NCI-H187 (cell line): ENCODE results near the gene RFX3.

Experiments
- DNase-seq, 2 experiments: peaks; one replicate each; lab custom pipeline; 2025; lab: John Stamatoyannopoulos, UW

Gene RFX3

DNA sequence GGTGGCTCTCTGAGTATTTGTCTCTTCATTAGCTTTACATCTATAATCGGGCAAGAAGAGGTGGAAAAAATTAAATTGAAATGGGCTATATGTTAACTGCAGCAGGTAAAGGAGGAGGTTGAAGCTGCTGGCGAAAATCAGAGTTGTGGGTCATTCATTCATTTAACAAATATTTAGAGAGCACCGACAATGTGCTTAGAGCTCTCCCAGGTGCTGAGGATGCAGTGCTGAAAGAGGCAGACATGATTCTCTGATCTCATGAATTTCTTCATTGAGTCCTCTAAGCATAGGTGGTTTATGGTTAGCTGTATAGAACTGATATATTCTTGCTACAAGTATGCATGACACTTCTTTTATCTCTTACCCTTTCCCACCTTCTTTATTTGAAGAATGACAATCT lies 243.4 kb downstream of the RFX3 start:
- DNase-seq, result no peak

DNA sequence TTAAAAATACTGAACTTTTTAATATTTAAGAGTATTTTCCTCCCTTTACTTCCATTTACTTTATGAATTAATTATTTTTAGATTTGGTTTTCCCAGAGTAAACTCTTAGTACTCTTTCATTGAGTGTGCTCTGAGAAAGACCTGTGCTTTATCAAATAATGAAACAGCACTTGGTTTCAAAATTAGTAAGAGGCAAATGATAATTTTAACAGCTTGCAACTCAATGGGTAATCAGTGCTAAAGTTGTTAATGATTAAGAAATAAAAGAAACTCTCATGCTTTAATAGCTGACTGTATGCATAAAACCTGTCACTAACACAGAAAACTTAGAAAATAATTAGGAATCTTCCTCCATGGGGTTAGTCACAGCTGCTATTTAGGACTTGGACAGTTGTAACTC lies 244.4 kb downstream of the RFX3 start:
- no peak for DNase-seq

DNA sequence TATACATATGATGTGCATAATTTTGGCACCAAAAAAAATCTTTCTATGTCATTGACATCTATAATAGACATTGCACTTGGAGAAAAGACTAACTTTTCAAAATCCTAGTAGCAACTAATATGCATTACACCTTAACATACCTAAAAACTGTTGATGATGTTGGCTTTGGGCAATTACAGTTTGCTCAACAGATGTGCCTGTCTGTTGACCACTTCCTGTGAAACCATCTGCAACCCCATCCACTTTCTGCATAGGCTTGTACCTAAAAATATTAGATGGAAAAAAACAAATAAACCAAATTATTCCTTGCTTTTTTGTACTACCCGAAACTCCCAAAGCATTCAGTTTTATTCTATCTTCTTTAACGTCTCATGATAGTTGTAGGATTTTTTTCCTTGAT lies 248.6 kb downstream of the RFX3 start:
- DNase-seq, result no peak

DNA sequence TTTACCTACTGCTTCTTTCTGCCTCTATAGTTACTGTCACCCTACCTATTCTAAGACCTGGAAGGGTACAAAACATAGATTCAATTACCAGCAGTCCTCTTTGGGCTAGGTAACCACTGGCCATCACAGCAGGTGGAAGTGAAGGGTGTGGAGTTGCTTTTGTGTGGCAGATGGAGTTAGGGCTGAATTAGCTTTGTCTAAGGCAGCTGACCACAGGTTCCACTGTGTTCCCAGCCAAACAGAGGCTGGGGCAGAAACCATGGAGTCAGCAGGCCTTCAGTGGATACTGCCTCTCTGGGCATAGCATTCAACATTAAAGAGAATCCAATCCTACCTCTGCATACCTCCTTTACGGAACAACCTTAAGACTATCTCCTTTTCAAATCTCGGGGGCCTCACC lies 254.2 kb downstream of the RFX3 start:
- DNase-seq, result no peak

DNA sequence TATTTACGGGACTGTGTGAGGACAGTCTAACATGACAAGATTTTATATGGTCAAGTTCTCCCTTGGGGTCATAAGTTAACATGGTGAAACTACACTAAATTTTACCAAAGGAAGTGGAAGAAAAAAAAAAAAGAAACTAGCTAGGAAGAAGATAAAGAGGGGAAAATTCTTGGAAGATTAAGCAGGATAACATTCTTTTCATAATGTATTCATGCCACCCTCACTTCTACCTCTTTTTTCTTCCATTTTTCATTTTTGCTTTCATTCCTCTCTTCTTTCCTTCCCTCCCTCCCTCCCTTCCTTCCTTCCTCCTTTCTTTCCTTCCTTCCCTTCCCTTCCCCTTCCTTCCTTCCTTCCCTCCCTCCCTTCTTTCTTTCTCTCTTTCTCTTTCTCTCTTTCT lies 254.6 kb downstream of the RFX3 start:
- DNase-seq, result no peak

DNA sequence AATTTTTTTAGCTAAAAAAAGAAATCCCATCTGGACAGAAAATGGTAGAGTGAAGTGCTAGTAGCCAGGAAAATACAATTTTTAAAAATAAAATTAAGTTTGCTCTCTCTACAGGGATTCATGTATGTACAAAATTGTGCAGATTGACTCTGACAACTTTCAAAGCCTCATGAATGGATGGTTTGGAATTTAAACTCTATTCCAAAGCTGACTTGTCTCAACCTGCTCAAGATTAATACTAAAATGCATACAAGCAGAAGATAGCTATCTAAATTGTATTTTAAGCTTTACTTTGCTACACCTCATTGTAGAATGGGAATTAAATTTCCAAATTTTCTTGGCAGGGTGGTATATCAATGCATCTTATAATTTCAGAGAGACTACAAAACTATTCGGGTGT lies 257.6 kb downstream of the RFX3 start:
- DNase-seq, result no peak

DNA sequence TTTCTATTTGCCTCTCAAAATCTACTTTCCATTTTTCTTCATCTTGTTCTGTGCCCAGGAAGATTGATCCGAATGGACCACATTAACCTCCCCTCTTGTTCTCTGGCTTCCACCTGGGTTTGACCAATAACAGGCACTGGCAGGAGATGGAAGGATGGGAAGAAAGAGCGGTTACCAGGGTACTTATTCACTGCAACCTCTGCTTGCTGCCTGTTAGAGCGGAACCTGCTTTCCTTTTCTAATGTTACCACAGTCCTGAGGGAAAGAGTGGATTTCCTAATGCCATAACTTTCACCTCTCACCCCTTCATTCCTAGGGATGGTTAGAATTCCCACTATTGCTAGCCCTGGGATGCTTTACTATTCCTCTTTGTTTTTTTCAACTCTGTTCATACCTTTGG lies 262.1 kb downstream of the RFX3 start:
- DNase-seq, result no peak

DNA sequence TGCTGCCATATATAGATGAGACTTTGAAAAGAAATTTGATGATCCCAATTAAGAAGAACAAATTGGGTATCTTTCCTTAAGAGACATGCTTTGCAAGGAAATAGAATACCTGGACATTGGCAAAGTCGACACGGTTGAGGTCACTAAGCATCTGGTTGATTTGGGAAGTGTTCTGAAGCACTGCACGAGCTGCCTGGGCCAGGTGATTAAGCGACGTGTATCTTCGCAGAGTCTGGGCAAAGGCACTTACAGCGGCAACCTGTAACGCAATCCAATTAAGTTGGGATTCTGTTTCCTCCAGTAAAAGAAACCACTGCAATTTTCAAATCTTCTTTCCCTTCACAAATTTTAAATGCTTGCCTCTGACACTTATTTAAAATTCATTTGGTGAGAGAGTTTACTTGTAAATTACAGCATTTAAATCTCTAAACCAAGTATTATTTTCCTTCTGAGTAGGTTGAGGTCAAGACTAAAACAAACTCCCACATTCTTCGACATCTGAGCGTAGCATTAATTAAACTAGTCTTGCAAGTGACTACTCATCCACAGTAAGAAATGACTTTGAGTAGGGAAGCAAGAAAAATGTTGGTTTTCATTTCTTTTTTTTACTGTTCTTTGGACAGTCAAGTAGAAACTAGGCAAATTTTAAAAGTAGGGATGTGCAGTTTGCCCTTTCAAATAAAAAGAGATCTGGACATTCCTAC lies 262.8 kb downstream of the RFX3 start:
- peak; percentile 16 to 41 for DNase-seq

DNA sequence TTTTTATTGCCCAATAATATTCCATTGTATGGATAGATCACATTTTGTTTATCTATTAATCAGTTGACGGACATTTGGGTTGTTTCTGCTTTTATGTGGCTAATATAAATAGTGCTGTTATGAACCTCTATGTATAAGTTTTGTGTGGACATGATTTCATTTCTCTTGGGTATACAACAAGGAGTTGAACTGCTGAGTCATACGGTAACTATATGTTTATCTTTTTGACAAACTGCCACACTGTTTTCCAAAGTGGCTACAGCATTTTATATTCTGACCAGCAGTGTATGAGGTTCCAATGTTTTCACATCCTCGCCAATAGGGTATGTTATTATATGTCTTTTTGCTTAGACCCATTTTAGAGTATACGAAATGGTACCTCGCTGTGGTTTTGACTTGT lies 264.3 kb downstream of the RFX3 start:
- no peak for DNase-seq

DNA sequence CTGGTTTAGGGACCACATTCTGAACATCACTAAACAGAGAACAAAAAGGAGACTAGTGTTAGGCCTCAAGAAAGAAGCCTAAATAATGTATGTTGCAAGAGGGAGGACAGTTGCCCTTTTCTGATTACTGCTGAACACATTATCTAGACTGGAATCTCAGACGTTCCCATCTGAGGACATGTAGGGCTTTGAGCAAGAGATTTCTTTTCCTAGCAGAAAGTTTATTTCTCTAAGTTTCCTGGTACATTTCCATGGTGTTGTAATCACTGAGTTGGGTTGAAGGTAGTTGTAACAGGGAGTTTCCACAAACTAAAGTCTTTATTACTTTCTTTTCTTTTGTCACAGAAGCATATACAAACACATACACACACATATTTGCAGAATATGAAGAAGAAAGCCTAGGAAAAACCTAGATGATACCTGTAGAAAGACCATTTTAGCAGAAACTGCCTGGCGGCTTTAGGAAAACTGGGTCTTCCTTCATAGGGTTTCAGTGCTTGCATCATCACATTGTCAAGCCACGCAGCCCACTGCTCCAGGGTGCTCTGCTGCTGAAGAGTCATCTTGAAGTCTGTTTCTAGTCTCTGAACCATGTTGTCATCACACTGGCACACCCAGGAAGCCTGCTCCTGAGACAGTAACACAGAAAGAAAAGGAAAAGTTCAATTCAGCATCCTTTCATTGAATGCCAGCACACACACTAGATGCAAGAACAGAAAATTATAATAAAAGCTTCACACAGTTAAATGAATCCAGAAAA lies 269.1 kb downstream of the RFX3 start:
- DNase-seq, result no peak

DNA sequence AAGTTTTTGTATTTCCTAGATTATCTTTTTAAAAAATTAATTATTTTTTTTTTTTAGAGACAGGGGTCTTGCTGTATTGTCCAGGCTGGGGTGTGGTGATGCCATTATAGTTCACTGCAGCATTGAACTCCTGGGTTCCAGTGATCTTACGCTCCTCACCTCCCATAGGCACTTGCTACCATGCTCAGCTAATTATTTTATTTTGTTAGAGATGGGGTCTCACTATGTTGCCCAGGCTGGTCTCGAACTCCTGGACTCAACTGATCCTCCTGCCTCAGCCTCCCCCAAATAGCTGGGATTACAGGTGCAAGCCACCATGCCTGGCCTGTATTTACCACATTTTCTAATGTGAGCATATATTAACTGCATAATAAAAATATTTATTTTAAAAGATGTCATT lies 274.5 kb downstream of the RFX3 start:
- no peak for DNase-seq

DNA sequence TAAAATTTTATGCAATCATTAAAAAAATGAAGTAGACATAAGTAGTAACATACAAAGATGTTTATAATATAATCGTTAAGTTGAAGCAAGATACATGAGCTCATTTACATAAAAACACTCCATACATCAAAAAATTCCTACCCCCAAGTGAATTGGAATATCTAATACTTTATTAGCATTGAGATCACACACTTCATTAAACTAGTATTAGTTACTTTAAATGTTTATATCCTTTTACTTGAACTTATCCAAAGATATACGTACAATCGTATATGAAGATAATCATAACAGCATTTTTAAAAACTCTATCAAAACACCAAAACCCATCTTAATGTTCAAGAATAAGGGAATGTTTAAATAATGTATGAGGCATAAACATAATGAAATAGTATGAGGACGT lies 275.1 kb downstream of the RFX3 start:
- no peak for DNase-seq

DNA sequence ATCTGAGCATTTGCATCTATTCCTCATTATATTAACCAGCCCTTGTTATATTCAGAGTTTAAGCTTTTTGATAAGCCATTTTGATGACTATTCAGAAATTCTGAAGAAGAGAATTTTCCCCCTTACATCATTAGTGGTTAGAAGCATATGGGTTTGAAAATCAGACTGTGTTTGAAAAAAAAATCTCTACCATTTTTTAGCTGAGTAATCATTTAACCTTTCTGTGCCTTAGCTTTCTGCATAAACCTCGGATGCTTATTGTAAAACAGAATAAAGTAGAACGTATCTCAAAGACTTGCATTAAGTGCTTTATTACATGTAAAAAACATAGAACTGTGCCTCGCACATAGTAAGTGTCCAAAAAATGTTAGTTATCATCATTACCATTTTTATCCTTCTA lies 278.6 kb downstream of the RFX3 start:
- no peak for DNase-seq

DNA sequence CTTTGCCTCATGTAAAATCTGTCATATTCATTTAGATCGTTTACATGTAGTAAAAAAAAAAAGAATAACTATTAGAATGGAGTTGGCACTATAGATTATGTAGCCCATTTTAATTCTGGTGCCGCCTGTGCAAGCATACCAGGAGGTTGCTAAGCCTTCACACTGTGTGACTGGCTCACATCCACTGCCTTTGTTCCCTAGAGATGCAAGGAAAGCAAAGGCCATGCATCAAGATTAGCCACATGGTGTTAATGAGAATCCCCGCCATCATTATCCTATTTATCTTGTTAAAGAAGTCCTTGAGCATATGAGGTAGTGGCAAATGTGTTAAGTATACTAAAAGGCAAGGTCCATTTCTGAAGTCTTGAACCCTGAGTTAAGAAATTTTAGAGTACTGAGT lies 279.6 kb downstream of the RFX3 start:
- no peak for DNase-seq

DNA sequence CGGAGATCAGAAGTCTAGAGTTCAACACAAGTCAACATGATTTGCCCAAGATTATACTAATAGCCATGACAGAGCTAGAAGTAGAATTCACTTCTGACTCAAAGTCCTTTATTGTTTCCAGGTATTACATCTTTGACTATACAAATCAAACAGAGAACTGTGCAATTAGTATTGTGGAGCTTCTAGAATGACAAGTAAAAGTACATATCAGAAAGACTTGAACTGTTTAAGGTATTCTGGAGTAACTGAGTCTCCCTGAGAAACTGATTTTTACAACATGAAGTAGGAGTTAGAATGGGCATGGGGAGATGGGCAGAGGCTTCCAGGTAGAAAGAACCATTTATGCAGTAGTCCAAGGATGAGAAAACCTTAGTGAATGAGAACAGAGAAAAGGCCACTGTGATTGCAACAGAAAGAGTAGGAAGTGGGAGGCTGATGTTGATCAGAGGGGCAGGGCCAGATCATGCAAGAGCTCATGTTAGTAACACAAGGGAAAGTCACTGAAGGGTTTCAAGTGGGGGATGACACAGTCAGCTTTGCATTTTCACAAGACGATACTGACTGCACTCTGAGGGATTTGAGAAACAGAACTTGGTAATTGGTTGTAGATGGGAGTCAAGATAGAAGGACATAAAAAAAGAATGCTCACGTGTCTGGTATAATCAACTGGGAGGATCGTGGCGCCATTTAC lies 280.7 kb downstream of the RFX3 start:
- no peak for DNase-seq

DNA sequence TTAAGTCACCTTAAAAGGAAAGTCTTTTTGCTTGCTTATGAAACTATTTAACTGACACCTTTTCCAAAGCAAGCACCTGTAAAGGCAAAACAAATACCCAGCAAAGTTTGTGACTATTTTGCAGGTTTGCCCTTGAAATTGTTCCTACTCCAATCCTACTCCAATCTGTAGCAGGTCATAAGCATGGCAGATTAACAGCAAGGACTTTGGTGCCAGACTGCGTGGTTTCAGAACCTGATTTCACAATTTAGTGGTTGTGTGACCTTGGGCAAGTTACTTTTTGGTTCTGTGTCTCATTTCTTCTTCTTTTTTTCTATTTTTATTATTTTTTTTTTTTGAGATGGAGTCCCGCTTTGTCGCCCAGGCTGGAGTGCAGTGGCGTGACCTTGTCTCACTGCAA lies 282.1 kb downstream of the RFX3 start:
- no peak for DNase-seq

DNA sequence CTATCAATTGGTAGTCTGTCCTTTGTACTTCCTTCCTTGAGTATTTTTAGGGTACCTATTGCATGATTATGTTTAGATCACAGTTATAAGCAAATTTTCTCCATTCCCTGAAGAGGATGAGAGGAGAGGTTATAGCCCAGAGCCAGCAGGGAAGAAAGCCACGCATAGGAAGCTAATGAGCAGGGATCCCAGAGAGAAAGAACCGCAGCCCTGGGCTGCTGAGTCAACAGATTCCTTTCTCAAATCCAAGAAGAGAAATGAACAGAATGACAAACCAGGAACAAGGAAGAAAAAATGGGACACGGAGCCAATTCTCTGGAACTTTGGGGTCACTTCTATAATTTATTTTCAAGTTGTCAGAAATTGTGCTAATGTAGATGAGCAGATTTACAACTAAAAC lies 284.5 kb downstream of the RFX3 start:
- no peak for DNase-seq

DNA sequence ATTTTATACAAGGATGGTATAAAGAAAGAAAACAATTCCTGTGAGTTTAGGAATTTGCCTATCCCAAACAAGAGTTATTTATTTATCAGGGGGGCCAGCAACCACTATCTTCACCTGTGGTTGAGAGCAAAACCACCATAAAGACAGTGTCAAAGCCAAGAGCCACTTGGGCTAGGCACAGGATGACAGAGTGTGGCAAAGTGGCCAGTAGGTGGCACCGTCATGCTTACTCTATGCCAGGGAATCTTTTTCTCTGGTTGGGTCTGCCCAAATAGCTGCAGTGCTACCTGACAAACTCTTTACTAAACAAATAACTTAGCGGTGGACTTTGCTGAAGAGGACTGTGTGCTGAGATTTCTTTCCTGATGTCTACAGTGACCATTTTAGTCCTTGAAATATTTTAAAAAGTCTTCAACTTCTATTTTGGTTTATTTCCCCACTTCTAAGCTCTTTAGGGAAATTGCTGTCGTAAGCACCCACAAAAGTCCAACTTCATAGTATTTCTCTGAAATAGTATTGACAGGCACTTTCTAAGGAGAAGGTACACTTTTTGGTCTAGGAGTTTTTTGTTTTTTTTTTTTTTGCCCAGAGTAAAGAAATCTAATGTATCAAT lies 285.0 kb downstream of the RFX3 start:
- DNase-seq, result peak; percentile 25 to 38

DNA sequence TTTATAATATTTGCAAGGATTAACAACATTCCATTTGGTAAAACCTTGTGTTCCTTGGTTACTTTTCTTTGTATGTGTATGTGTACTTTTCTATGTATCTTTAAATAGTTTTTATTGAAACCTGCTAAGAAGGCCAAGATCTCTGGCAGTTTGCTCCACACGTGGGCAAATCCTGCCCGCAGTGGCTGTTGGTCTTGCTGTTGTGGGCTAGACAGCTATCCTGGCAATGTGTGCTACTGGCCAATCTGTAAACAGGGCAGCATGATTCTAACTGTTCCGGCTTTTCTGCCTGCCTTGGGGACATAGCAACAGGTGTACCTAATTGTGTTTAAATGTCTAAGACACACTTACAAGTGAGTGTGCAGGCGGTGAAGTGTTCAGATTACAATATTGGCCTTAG lies 286.6 kb downstream of the RFX3 start:
- no peak for DNase-seq

DNA sequence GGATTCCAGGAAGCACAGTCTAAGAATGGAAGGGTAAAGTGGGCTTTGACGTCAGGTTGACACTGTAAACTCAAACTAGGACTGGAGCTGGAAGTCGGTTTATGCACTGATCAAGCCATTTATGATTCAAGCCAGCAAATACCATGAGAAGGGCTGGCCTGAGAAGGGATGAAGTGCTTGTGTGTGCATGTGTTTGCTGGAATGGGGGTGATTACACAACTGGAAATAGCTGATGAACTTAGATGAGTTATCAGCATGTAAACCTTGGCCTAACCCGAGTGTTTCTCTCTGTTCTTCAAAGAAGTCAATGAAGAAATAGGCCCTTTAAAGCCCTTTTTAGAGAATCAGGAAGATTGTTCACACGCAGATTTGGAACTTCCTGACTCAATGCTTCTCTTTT lies 287.6 kb downstream of the RFX3 start:
- no peak for DNase-seq

DNA sequence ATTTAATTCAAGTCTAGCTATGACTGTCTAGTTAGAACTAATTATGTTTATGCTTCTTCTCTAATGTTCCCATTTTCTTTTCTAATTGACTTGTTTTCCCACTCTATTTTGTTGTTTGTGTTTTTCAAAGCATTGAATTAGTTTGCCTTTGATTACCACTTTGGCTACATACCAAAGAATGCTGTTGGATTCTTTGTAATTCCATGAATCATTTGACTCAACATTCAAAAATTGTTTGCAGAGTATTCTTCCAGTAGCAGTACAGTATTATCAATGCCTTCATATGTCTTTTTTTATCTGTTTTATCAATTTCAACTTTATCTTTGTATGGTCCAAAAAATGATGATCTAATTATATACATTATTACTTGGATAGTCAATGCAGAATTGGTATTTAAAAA lies 288.7 kb downstream of the RFX3 start:
- DNase-seq, result no peak

DNA sequence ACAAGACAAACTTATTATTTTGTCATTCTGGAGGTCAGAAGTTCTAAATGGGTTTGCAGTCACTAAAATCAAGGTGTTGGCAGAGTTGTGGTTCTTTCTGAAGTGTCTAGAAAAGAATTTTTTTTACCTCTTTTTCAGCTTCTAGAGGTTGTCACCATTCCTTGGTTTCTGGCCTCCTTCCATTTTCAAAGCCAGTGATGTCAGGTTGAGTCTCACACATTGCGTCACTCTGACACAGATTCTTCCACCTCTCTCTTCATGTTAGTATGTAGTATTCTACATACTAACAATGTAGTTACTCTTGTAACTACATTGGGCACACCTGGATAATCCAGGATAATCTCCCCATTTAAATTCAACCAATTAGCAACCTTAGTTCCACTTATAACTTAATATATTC lies 290.3 kb downstream of the RFX3 start:
- no peak for DNase-seq

DNA sequence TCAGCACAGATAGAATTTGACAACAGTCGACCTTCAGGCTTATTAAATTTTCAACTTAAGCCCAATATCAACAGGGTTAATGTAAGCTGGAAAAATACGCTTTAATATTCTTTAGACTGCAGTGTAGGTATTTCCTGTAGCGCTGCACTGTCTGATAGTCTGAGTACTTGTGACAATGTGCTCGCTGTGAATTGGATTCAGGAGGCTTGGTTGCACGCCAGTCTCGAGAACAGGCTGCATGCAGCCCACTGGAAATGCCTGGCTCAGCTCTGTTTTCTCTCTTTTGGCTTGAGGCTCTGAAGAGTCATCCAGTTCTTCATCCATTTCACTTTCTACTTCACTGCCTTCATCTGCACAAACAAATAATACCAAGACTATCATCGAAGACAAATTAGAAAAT lies 300.9 kb downstream of the RFX3 start:
- DNase-seq, result no peak
